Activated gamma-delta T cell treated with Interleukin-2 at 50 U/mL for 16 hours (primary cell): Measurements from ENCODE around the gene CDH1.

Experiments used
- DNase-seq: peaks from one replicate; pipeline ENCODE4 v3.0.0-alpha.2; 2020

The CDH1 gene

DNA sequence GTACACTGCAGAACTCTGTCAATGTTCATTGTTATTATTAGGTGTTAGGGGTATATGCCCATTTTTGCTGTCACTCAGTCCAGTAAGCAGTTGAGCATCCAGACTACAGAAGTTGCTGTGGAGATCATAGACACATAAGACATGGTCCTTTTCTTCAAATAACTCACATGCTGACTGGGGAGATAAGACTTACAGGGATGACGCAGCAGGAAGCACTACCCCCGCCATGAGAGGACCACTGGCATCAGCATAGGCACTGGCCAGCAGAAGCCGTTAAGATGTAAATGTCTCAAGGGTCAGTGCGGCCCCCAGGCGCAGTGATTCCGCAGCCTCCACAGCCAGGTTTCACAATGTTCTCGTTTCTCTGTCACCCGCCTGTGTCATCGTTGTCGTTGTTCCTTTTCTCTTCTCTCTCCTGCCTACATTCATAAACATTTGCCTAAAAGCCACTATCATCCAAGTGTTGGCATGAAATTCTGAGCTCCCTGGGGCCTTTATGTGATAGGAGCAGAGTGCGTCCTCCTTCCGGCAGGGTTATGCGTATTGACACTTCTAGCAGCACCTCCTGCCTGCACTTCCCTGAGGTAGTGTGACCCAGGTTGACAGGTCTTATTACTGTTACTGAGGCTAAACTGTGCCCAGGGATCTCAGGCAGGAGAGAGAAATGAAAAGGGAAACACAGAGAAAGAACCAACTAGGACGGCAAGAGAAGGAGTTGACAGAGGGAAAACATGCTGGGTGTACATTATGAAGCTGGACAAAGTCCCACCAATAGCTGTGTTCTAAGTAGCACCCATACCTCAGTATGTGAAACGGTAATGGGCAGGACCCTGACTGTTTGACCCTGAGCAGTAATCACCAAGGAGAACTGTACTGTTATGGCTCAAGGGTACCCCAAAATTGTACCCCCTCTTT, 124.1 kb downstream of the CDH1 start:
- DNase-seq, result no peak

DNA sequence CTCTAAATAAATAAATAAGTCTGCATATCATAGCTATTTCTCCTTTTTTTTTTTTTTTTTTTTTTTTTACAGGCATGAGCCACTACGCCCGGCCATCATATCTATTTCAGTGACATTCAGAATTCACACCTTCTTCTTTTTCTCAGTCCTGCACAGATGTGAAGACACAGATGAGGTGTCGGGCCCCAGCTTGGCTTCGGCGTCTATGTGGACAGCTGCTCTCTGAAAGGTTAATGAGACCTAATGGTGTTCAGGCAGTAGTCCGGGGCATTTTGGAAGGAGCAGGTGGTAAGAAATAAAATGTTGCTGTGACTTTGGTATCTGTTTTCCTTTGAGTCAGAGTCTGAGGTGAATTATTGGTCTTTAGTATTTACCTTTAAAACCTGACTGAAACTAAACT, 129.8 kb downstream of the CDH1 start:
- no peak for DNase-seq

DNA sequence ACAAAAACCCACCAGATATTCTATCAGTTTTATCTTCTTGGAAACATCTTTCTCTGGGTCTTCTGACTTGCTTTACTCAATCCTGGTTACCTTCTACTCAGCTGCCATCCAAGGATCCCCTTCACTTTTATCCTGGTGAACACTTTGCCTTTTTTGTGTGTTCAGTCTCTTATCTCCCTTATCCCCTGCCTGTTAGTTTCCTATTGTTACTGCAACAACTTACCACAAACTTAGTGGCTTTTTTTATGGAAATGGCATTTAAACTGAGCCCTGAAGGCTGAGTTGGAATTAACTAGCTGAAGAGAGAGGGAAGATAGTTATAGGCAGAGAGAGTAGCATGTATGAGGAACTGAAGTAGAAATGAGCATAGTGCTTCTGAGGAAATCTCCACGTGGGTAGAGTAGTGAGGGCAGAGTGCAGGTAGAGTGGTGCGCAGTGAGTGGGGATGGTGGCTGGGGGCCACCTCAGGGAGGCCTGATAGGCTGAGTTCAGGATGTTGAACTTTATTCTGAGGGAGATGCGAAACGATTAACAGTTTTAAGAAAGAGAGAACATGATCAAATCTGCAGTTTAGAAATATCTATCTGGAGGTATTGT, 132.5 kb downstream of the CDH1 start:
- DNase-seq, result no peak

DNA sequence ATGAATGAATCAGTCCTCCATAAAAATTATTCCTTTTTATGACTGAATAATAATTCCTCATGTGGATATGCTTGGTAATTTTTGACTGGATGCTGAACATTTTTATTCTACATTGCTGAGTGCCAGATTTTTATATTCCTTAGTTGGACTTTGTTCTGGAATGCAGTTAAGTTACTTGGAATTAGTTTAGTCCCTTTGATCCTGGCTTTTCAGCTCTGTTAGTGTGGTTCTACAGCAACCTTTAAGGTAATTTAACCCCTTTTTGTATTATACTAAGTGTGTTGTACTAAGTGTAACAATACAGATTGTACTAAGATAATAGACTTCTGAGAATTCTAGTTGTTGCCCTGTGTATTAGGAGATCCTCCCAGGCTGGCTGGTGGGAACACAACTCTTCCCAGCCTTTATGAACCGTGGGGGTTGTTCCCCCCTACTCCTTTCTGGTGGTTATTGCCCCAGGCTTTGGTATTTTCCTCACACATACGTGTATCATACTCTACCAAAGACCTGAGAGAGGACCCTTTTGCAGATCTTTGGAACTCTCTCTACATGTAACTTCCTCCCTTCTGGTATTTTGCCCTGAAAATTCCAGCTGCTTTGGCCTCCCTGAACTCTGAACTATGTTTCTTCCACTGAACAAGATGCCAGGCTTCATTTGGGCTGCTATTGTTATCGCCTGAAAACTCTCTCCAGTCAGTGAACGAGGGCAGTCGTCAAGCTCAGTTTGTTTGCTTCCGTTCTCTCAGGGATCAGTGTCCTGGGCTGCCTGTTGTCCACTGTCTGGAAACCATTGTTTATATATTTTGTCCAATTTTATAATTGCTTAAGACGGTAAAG, 136.8 kb downstream of the CDH1 start:
- no peak for DNase-seq

DNA sequence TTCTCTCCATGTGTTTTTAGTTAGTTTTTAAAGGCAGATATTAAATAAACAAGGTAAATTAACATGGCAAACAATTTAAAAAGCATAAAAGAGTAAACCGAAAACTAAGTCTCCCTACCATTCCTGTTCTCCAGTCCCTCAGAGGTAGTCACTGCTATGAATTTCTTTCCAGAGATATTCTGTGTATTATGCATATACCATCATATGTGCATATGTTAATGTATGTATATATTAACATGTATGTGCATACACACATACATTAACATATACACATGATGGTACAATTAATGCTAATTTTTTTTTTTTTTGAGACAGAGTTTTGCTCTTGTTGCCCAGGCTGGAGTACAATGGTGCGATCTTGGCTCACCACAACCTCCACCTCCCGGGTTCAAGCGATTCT, 138.8 kb downstream of the CDH1 start:
- no peak for DNase-seq

DNA sequence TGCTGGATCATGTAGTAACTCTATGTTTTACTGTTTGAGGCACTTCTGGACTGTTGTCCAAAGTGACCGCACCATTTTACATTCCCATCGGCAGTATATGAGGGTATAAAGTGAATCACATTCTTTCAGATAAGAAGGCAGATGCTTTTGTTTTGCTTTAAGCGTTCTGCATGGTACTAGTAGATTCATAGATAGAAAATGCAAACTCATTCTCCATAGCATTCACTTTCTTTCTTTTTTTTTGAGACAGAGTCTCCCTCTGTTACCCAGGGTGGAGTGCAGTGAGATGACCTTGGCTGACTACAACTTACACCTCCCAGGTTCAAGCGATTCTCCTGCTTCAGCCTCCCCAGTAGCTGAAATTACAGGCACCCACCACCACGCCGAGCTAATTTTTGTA, 146.6 kb downstream of the CDH1 start:
- DNase-seq, result no peak

DNA sequence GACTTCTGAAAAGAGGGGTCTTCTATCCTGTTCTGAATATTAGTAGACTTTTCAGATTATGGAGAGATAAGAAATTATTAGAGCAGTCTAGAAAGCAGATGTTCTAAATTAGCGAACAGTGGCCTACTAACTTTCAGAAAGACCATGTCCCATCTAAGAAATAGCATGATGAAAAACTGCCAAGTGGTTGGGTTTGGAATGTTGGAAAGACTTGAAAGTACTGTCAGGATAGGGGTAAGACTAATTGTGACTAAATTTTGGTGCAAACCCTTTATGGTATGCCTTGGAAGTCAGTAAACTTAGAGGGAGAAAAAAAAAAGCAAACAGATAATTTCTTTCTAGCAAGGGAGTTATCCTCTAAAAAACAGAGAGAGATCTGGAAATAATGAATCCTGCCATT, 147.3 kb downstream of the CDH1 start:
- DNase-seq, result no peak
